GM12891 (cell line): ENCODE data around the gene ASTN2.

Source experiments
- PAX5 ChIP-seq: IDR thresholded peaks from 2 replicates; pipeline ENCODE4 v1.6.1; 2011; ENCODE audit warnings: low read length, moderate library complexity, mild to moderate bottlenecking; ENCODE audit not compliant: insufficient read depth, severe bottlenecking
- POLR2A ChIP-seq: IDR thresholded peaks from 2 replicates; pipeline ENCODE4 v1.6.1; 2011; ENCODE audit warnings: low read depth, low read length, control low read depth
- POLR2AphosphoS5 ChIP-seq: IDR thresholded peaks from 2 replicates; pipeline ENCODE4 v1.6.1; 2011; ENCODE audit warnings: low read depth, low read length, control low read depth
- TAF1 ChIP-seq: IDR thresholded peaks from 2 replicates; pipeline ENCODE4 v1.6.1; 2011; ENCODE audit warnings: low read depth, low read length, control low read depth

DNA sequence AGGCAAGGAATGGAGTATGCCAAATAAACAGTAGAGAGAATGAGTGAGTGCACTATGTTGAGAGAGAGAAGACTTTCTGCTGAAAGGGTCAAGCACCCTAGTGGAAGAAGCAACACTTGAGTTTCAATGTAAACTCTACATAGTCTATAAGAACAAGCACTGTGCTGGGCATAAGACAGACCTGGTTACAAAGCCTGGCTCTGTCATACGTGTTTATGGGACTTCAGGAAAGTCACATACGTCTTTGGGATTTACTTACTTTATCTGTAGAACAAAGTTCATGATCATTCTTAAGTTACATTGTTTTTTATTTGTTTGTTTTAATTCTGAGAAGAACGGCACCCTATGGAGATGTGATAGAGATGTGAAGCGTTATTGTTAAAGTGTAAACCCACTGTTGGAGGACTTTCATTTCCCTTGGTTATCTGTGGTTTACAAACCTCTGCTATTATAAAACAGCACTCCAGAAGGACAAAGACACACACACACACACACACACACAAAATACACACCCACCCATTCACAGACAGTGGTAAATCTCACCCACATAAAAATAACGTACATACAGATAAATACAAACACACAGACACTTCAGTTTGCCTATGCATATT, 798.4 kb downstream of the ASTN2 start:
- TF ChIP-seq POLR2A (no peak), POLR2AphosphoS5 (no peak), PAX5 (no peak), TAF1 (no peak)
